ENCODE data around the gene SIAE.
"Not testable (repeated sequence)": the region's sequence is repeated elsewhere in the genome, so short reads cannot be mapped to it uniquely, and the experiment has no call there.

Gene SIAE

GRCh38 chr11:124612567-124613246 is 60.8 kb downstream of the SIAE start:
- TF ChIP-seq CTCF (IDR thresholded peaks at IDR 0.05; ENCODE audit: borderline replicate concordance, insufficient read depth, low read depth, low read length), result no peak
- no peak overlapping the region for H3K4me3 ChIP-seq (ENCODE audit: low read depth, low read length)

- no peak overlapping the region for H3K4me3 ChIP-seq (ENCODE audit: low read depth, low read length)
- no peak for TF ChIP-seq CTCF (IDR thresholded peaks at IDR 0.05; ENCODE audit: borderline replicate concordance, insufficient read depth, low read depth, low read length)
These were observed 61.5 kb downstream of the SIAE start for GRCh38 chr11:124612045-124612444.

- no peak within 1 kb of the TSS for H3K4me3 ChIP-seq (ENCODE audit: low read depth, low read length)
- no peak for TF ChIP-seq CTCF (IDR thresholded peaks at IDR 0.05; ENCODE audit: borderline replicate concordance, insufficient read depth, low read depth, low read length)
These were observed 62.5 kb downstream of the SIAE start, which contains the start of gene PANX3 for GRCh38 chr11:124611064-124611463. PANX3 (plus strand) TSS chr11:124611428; CDS start chr11:124611557, 129 bp downstream.

- TF ChIP-seq CTCF (IDR thresholded peaks at IDR 0.05; ENCODE audit: borderline replicate concordance, insufficient read depth, low read depth, low read length), result no peak
These were observed 63.2 kb downstream of the SIAE start for GRCh38 chr11:124610295-124610694.

GRCh38 chr11:124608147-124608546 is 65.4 kb downstream of the SIAE start:
- no peak overlapping the region for H3K4me3 ChIP-seq (ENCODE audit: low read depth, low read length)
- TF ChIP-seq CTCF (IDR thresholded peaks at IDR 0.05; ENCODE audit: borderline replicate concordance, insufficient read depth, low read depth, low read length), result no peak

More at GRCh38 chr11:124610295-124610694, 63.2 kb downstream of the SIAE start:
- H3K4me3 ChIP-seq (ENCODE audit: low read depth, low read length), result no peak overlapping the region

GRCh38 chr11:124605719-124606118 is 67.8 kb downstream of the SIAE start:
- no peak for TF ChIP-seq CTCF (IDR thresholded peaks at IDR 0.05; ENCODE audit: borderline replicate concordance, insufficient read depth, low read depth, low read length)
- H3K4me3 ChIP-seq (ENCODE audit: low read depth, low read length), result no peak overlapping the region

GRCh38 chr11:124602723-124603122 is 70.8 kb downstream of the SIAE start:
- H3K4me3 ChIP-seq (ENCODE audit: low read depth, low read length), result not testable (repeated sequence)
